Stimulated activated naive B cell treated with anti-CD40 and anti-IgM and Interleukin-4, amounts not matched to agents 10 μg/mL and 1 μg/mL and 100 μg/mL, for 72 hours (primary cell): ENCODE results near the gene AGBL1.

Experiments
- ATAC-seq, 2 donors: fragments of 150-1000 bp; cut with Tn5 transposase; replicated peaks; 2 replicates each; pipeline ENCODE4 v1.10.0; 2021; ENCODE audit warnings: moderate library complexity in 1 of 2
- DNase-seq: peaks from one replicate; pipeline ENCODE4 v3.0.0; 2021
- H3K27ac Mint-ChIP-seq: one replicate; pipeline ENCODE4 v1.8.0; 2022; ENCODE audit warnings: mild to moderate bottlenecking, mixed read lengths
- H3K27me3 Mint-ChIP-seq, 2 donors: one replicate each; pipeline ENCODE4 v1.8.0; 2022; ENCODE audit warnings: mixed read lengths in 2 of 2
- H3K36me3 Mint-ChIP-seq, 2 donors: one replicate each; pipeline ENCODE4 v1.8.0; 2022; ENCODE audit warnings: mixed read lengths in 2 of 2, mild to moderate bottlenecking in 1 of 2
- H3K4me1 Mint-ChIP-seq, 2 donors: one replicate each; pipeline ENCODE4 v1.8.0; 2022; ENCODE audit warnings: mixed read lengths in 2 of 2, mild to moderate bottlenecking in 1 of 2
- H3K4me3 Mint-ChIP-seq, 2 donors: one replicate each; pipeline ENCODE4 v1.8.0; 2022; ENCODE audit warnings: mild to moderate bottlenecking in 2 of 2, mixed read lengths in 2 of 2, moderate library complexity in 1 of 2
- H3K9me3 Mint-ChIP-seq, 2 donors: one replicate each; pipeline ENCODE4 v1.8.0; 2022; ENCODE audit warnings: mixed read lengths in 2 of 2, mild to moderate bottlenecking in 1 of 2

The AGBL1 gene

GRCh38 chr15:86743283-86743903 is 663.7 kb downstream of the AGBL1 start:
- Mint-ChIP-seq H3K27me3 (peaks cover 0 to 4% of the 10 kb centered on the region in 2 donors), H3K4me1 (no peaks in the 10 kb centered on the region)
- DNase-seq: no peak

GRCh38 chr15:86744198-86744780 is 664.6 kb downstream of the AGBL1 start:
- DNase-seq: no peak
- H3K27me3 Mint-ChIP-seq: peaks cover 0 to 4% of the 10 kb centered on the region in 2 donors
- H3K4me3 Mint-ChIP-seq: no peak overlapping the region
- no peaks in the 10 kb centered on the region for H3K36me3 Mint-ChIP-seq
- H3K9me3 Mint-ChIP-seq: peaks cover 0 to 4% of the 10 kb centered on the region in 2 donors
- no peaks in the 10 kb centered on the region for H3K4me1 Mint-ChIP-seq
- ATAC-seq: no peak
- no peak overlapping the region for H3K27ac Mint-ChIP-seq

More at GRCh38 chr15:86743283-86743903, 663.7 kb downstream of the AGBL1 start:
- no peak for ATAC-seq
- no peaks in the 10 kb centered on the region for H3K36me3 Mint-ChIP-seq
- H3K9me3 Mint-ChIP-seq: peaks cover 0 to 6% of the 10 kb centered on the region in 2 donors
- no peak overlapping the region for H3K4me3 Mint-ChIP-seq
- H3K27ac Mint-ChIP-seq: no peak overlapping the region

GRCh38 chr15:86751116-86751515 is 671.4 kb downstream of the AGBL1 start:
- Mint-ChIP-seq H3K4me1 (no peaks in the 10 kb centered on the region), H3K27ac (no peak overlapping the region), H3K4me3 (no peak overlapping the region)

GRCh38 chr15:86754846-86755245 is 675.2 kb downstream of the AGBL1 start:
- ATAC-seq (no peak), DNase-seq (no peak)
- H3K36me3 Mint-ChIP-seq: no peaks in the 10 kb centered on the region
- peaks cover 0 to 1% of the 10 kb centered on the region in 2 donors for H3K9me3 Mint-ChIP-seq
- H3K27me3 Mint-ChIP-seq: no peaks in the 10 kb centered on the region
- no peak overlapping the region for H3K27ac Mint-ChIP-seq
- no peaks in the 10 kb centered on the region for H3K4me1 Mint-ChIP-seq
- no peak overlapping the region for H3K4me3 Mint-ChIP-seq

More at GRCh38 chr15:86751116-86751515, 671.4 kb downstream of the AGBL1 start:
- Mint-ChIP-seq H3K36me3 (no peaks in the 10 kb centered on the region), H3K9me3 (no peaks in the 10 kb centered on the region), H3K27me3 (no peaks in the 10 kb centered on the region)
- no peak for DNase-seq
- no peak for ATAC-seq

- no peak overlapping the region for H3K27ac Mint-ChIP-seq
- H3K36me3 Mint-ChIP-seq: no peaks in the 10 kb centered on the region
These were observed 677.0 kb downstream of the AGBL1 start for GRCh38 chr15:86756688-86757087.

GRCh38 chr15:86759800-86760523 is 680.3 kb downstream of the AGBL1 start:
- Mint-ChIP-seq H3K27ac (no peak overlapping the region), H3K4me3 (no peak overlapping the region), H3K27me3 (no peaks in the 10 kb centered on the region), H3K9me3 (peaks cover 0 to 1% of the 10 kb centered on the region in 2 donors), H3K36me3 (no peaks in the 10 kb centered on the region), H3K4me1 (no peaks in the 10 kb centered on the region)
- ATAC-seq: no peak
- no peak for DNase-seq

More at GRCh38 chr15:86756688-86757087, 677.0 kb downstream of the AGBL1 start:
- Mint-ChIP-seq H3K4me3 (no peak overlapping the region), H3K4me1 (no peaks in the 10 kb centered on the region), H3K27me3 (no peaks in the 10 kb centered on the region), H3K9me3 (peaks cover 0 to 1% of the 10 kb centered on the region in 2 donors)
- DNase-seq (no peak), ATAC-seq (no peak)

- Mint-ChIP-seq H3K36me3 (no peaks in the 10 kb centered on the region), H3K4me3 (no peak overlapping the region), H3K27me3 (peaks cover 0 to 3% of the 10 kb centered on the region in 2 donors), H3K4me1 (no peaks in the 10 kb centered on the region), H3K27ac (no peak overlapping the region), H3K9me3 (peaks cover 0 to 4% of the 10 kb centered on the region in 2 donors)
- ATAC-seq (no peak), DNase-seq (no peak)
These were observed 683.2 kb downstream of the AGBL1 start for GRCh38 chr15:86762874-86763273.

GRCh38 chr15:86764021-86764420 is 684.4 kb downstream of the AGBL1 start:
- DNase-seq: no peak
- no peaks in the 10 kb centered on the region for H3K36me3 Mint-ChIP-seq
- no peak for ATAC-seq
- peaks cover 0 to 4% of the 10 kb centered on the region in 2 donors for H3K9me3 Mint-ChIP-seq
- peaks cover 0 to 3% of the 10 kb centered on the region in 2 donors for H3K27me3 Mint-ChIP-seq
- H3K27ac Mint-ChIP-seq: no peak overlapping the region
- H3K4me1 Mint-ChIP-seq: no peaks in the 10 kb centered on the region
- no peak overlapping the region for H3K4me3 Mint-ChIP-seq

- ATAC-seq (no peak), DNase-seq (no peak)
- no peaks in the 10 kb centered on the region for H3K4me1 Mint-ChIP-seq
- peaks cover 0 to 3% of the 10 kb centered on the region in 2 donors for H3K27me3 Mint-ChIP-seq
- no peaks in the 10 kb centered on the region for H3K36me3 Mint-ChIP-seq
- peaks cover 0 to 4% of the 10 kb centered on the region in 2 donors for H3K9me3 Mint-ChIP-seq
- H3K4me3 Mint-ChIP-seq: no peak overlapping the region
- H3K27ac Mint-ChIP-seq: no peak overlapping the region
These were observed 685.6 kb downstream of the AGBL1 start for GRCh38 chr15:86765281-86765680.

- Mint-ChIP-seq H3K27ac (no peak overlapping the region), H3K36me3 (no peaks in the 10 kb centered on the region), H3K27me3 (no peaks in the 10 kb centered on the region), H3K4me1 (no peaks in the 10 kb centered on the region), H3K9me3 (no peaks in the 10 kb centered on the region), H3K4me3 (no peak overlapping the region)
- DNase-seq: no peak
- ATAC-seq: no peak
These were observed 692.8 kb downstream of the AGBL1 start for GRCh38 chr15:86772369-86773059.

GRCh38 chr15:86773736-86774135 is 694.1 kb downstream of the AGBL1 start:
- DNase-seq: no peak
- no peaks in the 10 kb centered on the region for H3K27me3 Mint-ChIP-seq
- H3K36me3 Mint-ChIP-seq: no peaks in the 10 kb centered on the region
- ATAC-seq: no peak
- H3K27ac Mint-ChIP-seq: no peak overlapping the region
- no peaks in the 10 kb centered on the region for H3K4me1 Mint-ChIP-seq
- H3K4me3 Mint-ChIP-seq: no peak overlapping the region
- peaks cover 4% of the 10 kb centered on the region in 2 donors for H3K9me3 Mint-ChIP-seq

- H3K4me3 Mint-ChIP-seq: no peak overlapping the region
- DNase-seq (no peak), ATAC-seq (no peak)
- H3K9me3 Mint-ChIP-seq: peaks cover 5 to 12% of the 10 kb centered on the region in 2 donors
- no peak overlapping the region for H3K27ac Mint-ChIP-seq
- no peaks in the 10 kb centered on the region for H3K4me1 Mint-ChIP-seq
- no peaks in the 10 kb centered on the region for H3K36me3 Mint-ChIP-seq
- H3K27me3 Mint-ChIP-seq: no peaks in the 10 kb centered on the region
These were observed 696.5 kb downstream of the AGBL1 start for GRCh38 chr15:86776145-86776544.

- Mint-ChIP-seq H3K9me3 (no peaks in the 10 kb centered on the region), H3K27me3 (no peaks in the 10 kb centered on the region), H3K27ac (no peak overlapping the region), H3K4me1 (no peaks in the 10 kb centered on the region), H3K4me3 (no peak overlapping the region), H3K36me3 (no peaks in the 10 kb centered on the region)
- DNase-seq: no peak
- ATAC-seq: no peak
These were observed 716.9 kb downstream of the AGBL1 start for GRCh38 chr15:86796521-86796920.

GRCh38 chr15:86797135-86797534 is 717.5 kb downstream of the AGBL1 start:
- H3K27me3 Mint-ChIP-seq: no peaks in the 10 kb centered on the region
- H3K4me3 Mint-ChIP-seq: no peak overlapping the region
- H3K36me3 Mint-ChIP-seq: no peaks in the 10 kb centered on the region
- no peaks in the 10 kb centered on the region for H3K4me1 Mint-ChIP-seq
- DNase-seq: no peak
- ATAC-seq: no peak
- H3K9me3 Mint-ChIP-seq: no peaks in the 10 kb centered on the region
- H3K27ac Mint-ChIP-seq: no peak overlapping the region
